ENCODE data around the gene EPHA2. TPM values are rescaled to one million over a fixed set of nuclear protein-coding genes. Genes with fewer than 3 reads are reported as not detected.

EPHA2 gene
- total RNA-seq, 2 experiments from 2014 or later = 0.22 TPM; not detected in 1

DNA sequence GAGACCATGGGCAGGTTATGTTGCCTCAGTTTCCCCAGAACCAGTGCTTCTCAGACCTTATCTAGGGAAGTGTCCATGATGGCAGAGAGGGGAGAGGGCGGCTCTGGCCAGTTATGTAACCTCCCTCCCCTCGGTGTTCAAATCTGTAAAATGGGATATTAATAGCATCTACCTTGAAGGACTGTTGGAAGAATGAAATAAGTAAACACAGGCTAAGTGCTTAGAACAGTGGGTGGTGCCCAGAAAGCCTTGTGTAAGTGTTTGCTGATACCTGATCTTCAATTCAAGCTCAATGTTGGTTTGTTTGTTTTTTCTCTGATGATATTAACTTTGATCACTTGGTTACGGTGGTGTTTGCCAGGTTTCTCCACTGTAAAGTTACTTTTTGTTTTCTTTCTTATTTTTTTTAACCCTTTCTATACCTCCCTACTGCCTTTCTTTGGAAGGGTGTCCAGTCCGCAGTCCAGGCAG is 34.9 kb downstream of the EPHA2 start:
- Mint-ChIP-seq H3K27ac (no peak overlapping the region), H3K27me3 (no peaks in the 10 kb centered on the region), H3K9me3 (no peaks in the 10 kb centered on the region), H3K4me1 (ENCODE audit: low read depth) (peaks cover 6% of the 10 kb centered on the region), H3K4me3 (no peak overlapping the region), H3K36me3 (ENCODE audit: low read depth) (no peaks in the 10 kb centered on the region)
- ChIA-PET CTCF (no interaction called here), POLR2A (no interaction called here)
- TF ChIP-seq CTCF (IDR thresholded peaks at IDR 0.05) = no peak
- Histone ChIP-seq H3K4me1 (ENCODE audit: insufficient read depth, low read length) (peaks cover 12% of the 10 kb centered on the region), H3K36me3 (ENCODE audit: insufficient read depth, low read length) (no peaks in the 10 kb centered on the region), H3K4me3 (ENCODE audit: low read length) (no peak overlapping the region), H3K9me3 (ENCODE audit: control insufficient read depth in 1 of 2, insufficient read depth in 1 of 2, low read length in 2 of 2) (no peaks in the 10 kb centered on the region), H3K27me3 (ENCODE audit: control insufficient read depth in 1 of 2, insufficient read depth in 2 of 2, low read length in 2 of 2) (no peaks in the 10 kb centered on the region), H3K27ac (ENCODE audit: low read depth in 1 of 2, low read length in 2 of 2) (no peak overlapping the region)
- no peak for ATAC-seq (ENCODE audit: poor library complexity)
- intact Hi-C loops (cut with DNase I, micrococcal nuclease) = loop anchor here in 1 of 2 experiments (5.0 kb wide), 1 partner anchor 61 kb away; no protein-coding TSS in a partner anchor
- no peak for DNase-seq

GRCh38 chr1:16120407-16120806 is 35.5 kb downstream of the EPHA2 start:
- H3K9me3 Mint-ChIP-seq = no peaks in the 10 kb centered on the region
- intact Hi-C loops (cut with DNase I, micrococcal nuclease) = loop anchor here in 1 of 2 experiments (5.0 kb wide), 1 partner anchor 62 kb away; no protein-coding TSS in a partner anchor
- Histone ChIP-seq H3K36me3 (ENCODE audit: insufficient read depth, low read length) (no peaks in the 10 kb centered on the region), H3K9me3 (ENCODE audit: control insufficient read depth in 1 of 2, insufficient read depth in 1 of 2, low read length in 2 of 2) (no peaks in the 10 kb centered on the region), H3K27ac (ENCODE audit: low read depth in 1 of 2, low read length in 2 of 2) (no peak overlapping the region), H3K27me3 (ENCODE audit: control insufficient read depth in 1 of 2, insufficient read depth in 2 of 2, low read length in 2 of 2) (no peaks in the 10 kb centered on the region), H3K4me1 (ENCODE audit: insufficient read depth, low read length) (peaks cover 12% of the 10 kb centered on the region), H3K4me3 (ENCODE audit: low read length) (no peak overlapping the region)
- TF ChIP-seq CTCF (IDR thresholded peaks at IDR 0.05) = no peak
- H3K27ac Mint-ChIP-seq = no peak overlapping the region
- H3K4me1 Mint-ChIP-seq (ENCODE audit: low read depth) = peaks cover 6% of the 10 kb centered on the region
- ChIA-PET POLR2A (no interaction called here), CTCF (interaction anchor here (1.2 kb wide), 1 partner anchor 41 kb away, joined by 4 read pairs; no protein-coding TSS in a partner anchor)
- ATAC-seq (ENCODE audit: poor library complexity) = no peak
- no peaks in the 10 kb centered on the region for H3K36me3 Mint-ChIP-seq (ENCODE audit: low read depth)
- H3K27me3 Mint-ChIP-seq = no peaks in the 10 kb centered on the region
- no peak for DNase-seq
- H3K4me3 Mint-ChIP-seq = no peak overlapping the region

- Histone ChIP-seq H3K27ac (ENCODE audit: low read depth in 1 of 2, low read length in 2 of 2) (no peak overlapping the region), H3K4me1 (ENCODE audit: insufficient read depth, low read length) (peaks cover 12% of the 10 kb centered on the region), H3K27me3 (ENCODE audit: control insufficient read depth in 1 of 2, insufficient read depth in 2 of 2, low read length in 2 of 2) (no peaks in the 10 kb centered on the region), H3K9me3 (ENCODE audit: control insufficient read depth in 1 of 2, insufficient read depth in 1 of 2, low read length in 2 of 2) (no peaks in the 10 kb centered on the region), H3K4me3 (ENCODE audit: low read length) (no peak overlapping the region), H3K36me3 (ENCODE audit: insufficient read depth, low read length) (no peaks in the 10 kb centered on the region)
- peaks cover 6% of the 10 kb centered on the region for H3K4me1 Mint-ChIP-seq (ENCODE audit: low read depth)
- intact Hi-C loops (cut with DNase I, micrococcal nuclease) = loop anchor here in 1 of 2 experiments (5.0 kb wide), 1 partner anchor 62 kb away; no protein-coding TSS in a partner anchor
- no peak overlapping the region for H3K4me3 Mint-ChIP-seq
- no peaks in the 10 kb centered on the region for H3K36me3 Mint-ChIP-seq (ENCODE audit: low read depth)
- H3K9me3 Mint-ChIP-seq = no peaks in the 10 kb centered on the region
- ChIA-PET POLR2A (no interaction called here), CTCF (interaction anchor here (1.2 kb wide), 1 partner anchor 41 kb away, joined by 4 read pairs; no protein-coding TSS in a partner anchor)
- H3K27me3 Mint-ChIP-seq = no peaks in the 10 kb centered on the region
- DNase-seq (no peak), ATAC-seq (ENCODE audit: poor library complexity) (no peak)
- H3K27ac Mint-ChIP-seq = no peak overlapping the region
- TF ChIP-seq CTCF (IDR thresholded peaks at IDR 0.05) = no peak
Observed at GRCh38 chr1:16119926-16120325, 35.9 kb downstream of the EPHA2 start.

All from CD4-positive, alpha-beta T cell (primary cell).